Gastrocnemius medialis (tissue), 4 donors: Measurements from ENCODE around the gene PLXNA2.

ENCODE experiments used
- CTCF ChIP-seq, 5 experiments: fragments of 450-650 bp in 3 of 5; fragments of 200-600 bp in 2 of 5; sonication (generic) in 2 of 5; IDR thresholded peaks in 4 of 5; conservative IDR thresholded peaks in 1 of 5; 1 replicate in 4 of 5; 2 replicates in 1 of 5; pipeline ENCODE4 v1.5.1; 2016 to 2019; ENCODE audit warnings: antibody characterized with exemption in 5 of 5, mild to moderate bottlenecking in 3 of 5, moderate library complexity in 3 of 5
- POLR2A ChIP-seq, 2 donors: fragments of 450-650 bp; IDR thresholded peaks; one replicate each; pipeline ENCODE4 v1.6.1; 2017; ENCODE audit warnings: antibody characterized with exemption in 2 of 2, mild to moderate bottlenecking in 2 of 2, moderate library complexity in 2 of 2

- TF ChIP-seq CTCF (IDR thresholded peaks at IDR 0.05 in 4 of 5, conservative IDR thresholded peaks at IDR 0.05 in 1 of 5) (no peak), POLR2A (IDR thresholded peaks at IDR 0.05) (no peak)
Measured at GRCh38 chr1:208212893-208213292, 31.3 kb downstream of the PLXNA2 start.
